ENCODE data around the gene SMIM27.
A peak's percentile ranks its signal among the peaks of the same experiment; 100 is the strongest.
"Not testable (repeated sequence)": the region's sequence is repeated elsewhere in the genome, so short reads cannot be mapped to it uniquely, and the experiment has no call there.

Gene SMIM27

DNA sequence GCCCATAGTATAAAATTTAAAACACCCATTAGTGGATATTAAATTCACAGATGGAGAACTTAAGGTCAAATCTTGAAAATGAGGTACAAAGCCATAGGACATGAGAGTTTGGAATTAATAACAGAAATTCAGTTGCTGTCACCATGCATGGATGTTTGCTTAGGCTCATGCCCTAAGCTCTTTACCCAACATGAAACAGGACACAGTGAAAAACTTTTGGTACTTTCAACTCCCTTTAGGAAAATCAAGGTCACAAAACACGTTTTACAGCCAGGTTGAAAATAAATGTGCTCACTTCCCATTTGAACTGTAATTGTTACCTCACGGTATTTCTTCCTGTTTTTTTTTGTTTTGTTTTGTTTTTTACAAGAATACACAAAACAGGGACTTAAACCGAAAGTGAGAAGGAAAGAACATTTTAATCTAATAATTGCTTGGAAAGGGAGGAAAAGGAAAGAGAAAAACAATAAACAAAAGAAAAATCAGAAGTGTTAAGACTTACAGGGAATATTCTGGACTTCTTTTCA lies 6.3 kb downstream of the SMIM27 start:
- no peak for DNase-seq

GRCh38 chr9:32565967-32566366 lies 13.8 kb downstream of the SMIM27 start:
- no peak for DNase-seq

GRCh38 chr9:32566770-32567169 lies 14.6 kb downstream of the SMIM27 start:
- no peak for DNase-seq

- DNase-seq, result no peak
These were observed 18.1 kb downstream of the SMIM27 start for GRCh38 chr9:32570262-32570661.

GRCh38 chr9:32571969-32572899 lies 20.1 kb downstream of the SMIM27 start:
- peak; percentile 79 for DNase-seq

GRCh38 chr9:32572900-32573523 lies 20.9 kb downstream of the SMIM27 start, which contains the start of gene NDUFB6:
NDUFB6 (minus strand) TSS chr9:32573159; CDS start chr9:32573060, 99 bp downstream.
- peak; percentile 94 for DNase-seq

DNA sequence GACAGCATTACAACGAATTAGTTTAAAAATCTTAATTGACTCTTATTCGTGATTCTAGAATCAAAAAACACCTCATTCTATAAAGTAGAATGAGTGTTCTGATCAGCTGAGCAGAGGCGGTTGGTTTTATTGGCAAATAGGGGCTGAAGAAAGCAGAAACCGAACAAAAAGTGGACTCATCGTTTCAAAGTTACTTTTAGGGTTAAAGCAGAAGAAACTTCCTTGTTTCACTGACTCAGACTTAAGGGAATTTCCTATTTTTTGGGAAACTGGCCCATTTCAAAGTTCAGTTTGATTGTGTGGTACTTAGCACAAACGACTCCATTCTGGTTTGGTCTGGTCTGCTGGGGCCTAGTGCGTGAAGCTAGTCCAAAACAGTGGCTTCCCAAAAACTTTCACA lies 21.7 kb downstream of the SMIM27 start:
- no peak for DNase-seq

DNA sequence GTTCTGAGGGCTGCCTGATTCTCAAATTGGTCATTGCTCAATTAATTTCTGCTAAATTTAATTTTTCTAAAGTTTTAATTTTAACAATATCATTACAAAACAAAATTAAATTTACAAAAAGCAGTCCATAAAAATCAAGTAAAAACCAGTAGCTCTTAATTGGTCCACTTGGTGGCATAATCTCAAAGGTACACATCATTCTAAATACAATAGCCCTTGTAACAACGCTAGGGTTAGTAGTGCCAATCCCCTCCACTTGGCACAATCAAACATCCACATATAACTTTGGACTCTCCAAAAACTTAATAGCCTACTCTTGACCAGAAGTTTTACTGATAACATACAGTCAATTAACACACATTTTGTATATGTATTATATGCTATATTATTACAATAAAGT lies 22.7 kb downstream of the SMIM27 start:
- DNase-seq, result no peak

- DNase-seq, result no peak
These were observed 25.2 kb downstream of the SMIM27 start for GRCh38 chr9:32577316-32577715.

- DNase-seq, result no peak
These were observed 26.8 kb downstream of the SMIM27 start for GRCh38 chr9:32578976-32579375.

DNA sequence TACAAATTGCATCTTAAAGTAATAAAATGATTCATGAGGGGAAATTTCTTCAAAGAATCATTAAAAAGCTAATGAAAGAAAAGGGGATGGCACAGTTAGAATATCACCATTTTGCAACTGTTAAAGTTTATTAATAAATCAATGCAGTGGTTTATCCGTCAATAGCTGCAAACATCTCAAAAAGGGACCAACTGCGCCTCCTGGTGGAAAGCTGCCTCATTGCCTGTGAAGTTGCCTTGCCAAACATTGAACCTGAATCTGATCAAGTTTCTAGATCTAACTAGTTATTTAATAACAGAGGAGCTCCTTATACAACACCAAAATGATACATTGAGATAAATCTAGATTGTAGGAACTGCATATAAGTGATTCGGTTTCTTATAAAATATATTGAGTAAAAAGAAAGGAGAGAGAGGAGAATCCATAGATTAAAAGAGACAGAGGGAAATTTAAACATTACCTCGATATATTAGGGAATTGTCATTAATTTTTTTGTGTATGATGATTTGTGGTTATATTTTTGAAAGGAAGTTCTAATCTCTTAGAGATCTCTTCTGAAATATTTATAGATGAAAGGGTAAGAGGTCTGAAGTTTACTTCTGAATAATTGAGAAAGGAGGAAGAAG lies 27.7 kb downstream of the SMIM27 start:
- peak; percentile 65 for DNase-seq

- no peak for DNase-seq
These were observed 28.6 kb downstream of the SMIM27 start for GRCh38 chr9:32580631-32581300.

DNA sequence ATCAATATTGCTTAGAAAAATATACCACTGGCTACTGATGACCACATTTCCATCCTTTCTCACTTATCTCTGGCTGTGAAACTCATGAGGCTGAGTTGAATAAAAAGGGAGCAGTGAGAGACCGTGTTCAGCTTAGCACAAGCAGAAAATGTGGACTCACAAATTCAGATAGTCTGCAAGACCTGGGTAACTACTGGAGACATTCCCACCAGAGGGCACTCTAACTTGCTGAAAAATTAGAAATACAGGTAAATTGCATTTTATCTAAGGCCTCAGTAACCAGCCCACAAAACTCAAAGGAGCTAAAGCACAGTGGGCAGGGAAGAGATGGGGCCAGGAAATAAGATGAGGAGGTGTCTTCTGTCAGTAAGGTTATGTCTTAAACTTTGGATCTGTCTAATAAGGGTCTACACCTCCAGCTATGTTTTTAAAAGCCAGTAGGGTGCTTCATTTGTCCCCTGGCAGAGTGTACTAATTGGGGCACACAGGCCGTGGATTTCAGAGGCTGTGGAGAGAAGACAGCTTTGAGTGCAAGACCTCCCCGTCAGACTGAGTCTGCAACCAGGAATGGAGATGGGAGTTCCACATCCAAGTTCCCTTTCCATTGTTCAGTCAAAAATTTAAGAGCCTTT lies 29.5 kb downstream of the SMIM27 start:
- peak; percentile 23 for DNase-seq

GRCh38 chr9:32584784-32585183 lies 32.7 kb downstream of the SMIM27 start:
- no peak for DNase-seq

- no peak for DNase-seq
These were observed 35.8 kb downstream of the SMIM27 start for GRCh38 chr9:32587901-32588300.

DNA sequence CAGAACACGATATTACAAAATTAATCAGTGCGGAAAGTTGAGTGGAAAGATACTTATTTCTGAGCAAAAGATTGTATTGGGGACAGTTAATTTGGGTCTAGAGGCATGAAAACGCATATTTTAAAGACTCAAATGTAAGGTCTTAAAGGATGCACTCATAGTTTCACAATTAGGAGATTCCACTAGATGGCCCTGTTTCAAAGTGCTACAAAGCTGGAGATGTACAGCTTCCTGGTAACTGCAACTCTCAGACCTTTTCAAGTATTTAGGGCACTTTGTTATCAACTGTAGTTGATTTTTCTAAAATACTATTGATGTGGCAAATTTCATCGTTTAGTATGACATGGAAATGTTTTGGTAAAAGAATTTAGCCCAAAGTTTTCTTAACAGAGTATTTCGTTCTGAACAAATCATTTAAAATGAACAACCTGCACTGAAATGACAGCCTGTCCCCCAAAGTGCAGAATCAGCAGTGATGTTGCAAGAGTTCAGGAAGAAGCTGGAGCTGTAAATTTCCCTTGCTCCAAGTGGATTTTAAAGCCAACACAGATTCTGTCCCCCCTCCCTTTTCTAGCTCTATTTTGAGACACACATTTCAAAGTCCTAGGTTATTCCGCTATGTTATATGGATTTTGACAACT lies 37.1 kb downstream of the SMIM27 start:
- DNase-seq, result no peak

DNA sequence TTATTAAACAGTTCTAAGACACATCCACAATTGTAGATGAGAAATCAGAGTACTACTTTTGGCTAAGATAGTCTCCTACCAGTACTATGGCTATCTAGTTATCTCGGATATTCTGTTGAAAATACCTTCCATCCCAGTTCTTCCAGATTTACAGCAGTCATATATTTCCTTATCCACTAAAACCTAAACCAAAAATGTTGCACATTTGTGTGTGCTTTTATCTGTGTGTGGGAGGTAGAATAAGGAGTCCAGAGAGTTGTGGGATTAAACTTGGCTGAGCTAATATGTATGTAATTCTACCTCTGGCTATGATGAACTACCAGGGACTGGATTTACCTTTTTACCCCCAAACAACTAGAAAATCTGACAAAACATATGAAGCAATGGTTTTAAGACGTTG lies 38.3 kb downstream of the SMIM27 start:
- DNase-seq, result no peak

GRCh38 chr9:32590898-32591297 lies 38.8 kb downstream of the SMIM27 start:
- DNase-seq, result no peak

GRCh38 chr9:32596096-32596865 lies 44.2 kb downstream of the SMIM27 start:
- DNase-seq, result no peak

- DNase-seq, result no peak
These were observed 44.8 kb downstream of the SMIM27 start for GRCh38 chr9:32596936-32597335.

GRCh38 chr9:32599021-32599420 lies 46.9 kb downstream of the SMIM27 start:
- DNase-seq, result not testable (repeated sequence)

All from central memory CD4-positive, alpha-beta T cell (primary cell).